ENCODE measurements around the gene GAL.

The GAL gene

DNA sequence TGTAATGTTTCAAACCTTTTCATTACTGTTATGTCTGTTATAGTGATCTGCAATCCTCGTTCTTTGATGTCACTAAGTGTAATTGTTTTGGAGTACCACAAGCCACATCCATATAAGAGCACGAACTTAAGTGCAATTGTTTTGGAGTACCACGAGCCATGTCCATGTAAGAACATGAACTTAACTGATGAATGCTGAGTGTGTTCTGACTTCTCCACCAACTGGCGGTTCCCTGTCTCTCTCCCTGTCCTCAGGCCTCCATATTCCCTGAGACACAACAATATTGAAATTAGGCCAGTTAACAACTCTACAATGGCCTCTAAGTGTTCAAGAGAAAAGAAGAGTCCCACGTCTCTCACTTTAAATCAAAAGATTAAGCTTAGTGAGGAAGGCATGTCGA lies 43.4 kb downstream of the GAL start:
- DNase-seq (ENCODE audit: low read depth in 1 of 2, low spot score in 1 of 2): no peak
- Histone ChIP-seq H3K27me3 (ENCODE audit: insufficient read depth, poor library complexity, severe bottlenecking) (no peaks in the 10 kb centered on the region), H3K27ac (replicated peaks) (no peak overlapping the region), H3K4me3 (replicated peaks; ENCODE audit: insufficient read depth, low read length) (no peak overlapping the region)
- TF ChIP-seq GABPA (IDR thresholded peaks at IDR 0.05; ENCODE audit: low read depth) (no peak), POLR2AphosphoS5 (IDR thresholded peaks at IDR 0.05; ENCODE audit: low read depth) (no peak), SPI1 (IDR thresholded peaks at IDR 0.05; ENCODE audit: borderline replicate concordance, low read depth) (no peak)
- TF ChIP-seq, protein P1, sequence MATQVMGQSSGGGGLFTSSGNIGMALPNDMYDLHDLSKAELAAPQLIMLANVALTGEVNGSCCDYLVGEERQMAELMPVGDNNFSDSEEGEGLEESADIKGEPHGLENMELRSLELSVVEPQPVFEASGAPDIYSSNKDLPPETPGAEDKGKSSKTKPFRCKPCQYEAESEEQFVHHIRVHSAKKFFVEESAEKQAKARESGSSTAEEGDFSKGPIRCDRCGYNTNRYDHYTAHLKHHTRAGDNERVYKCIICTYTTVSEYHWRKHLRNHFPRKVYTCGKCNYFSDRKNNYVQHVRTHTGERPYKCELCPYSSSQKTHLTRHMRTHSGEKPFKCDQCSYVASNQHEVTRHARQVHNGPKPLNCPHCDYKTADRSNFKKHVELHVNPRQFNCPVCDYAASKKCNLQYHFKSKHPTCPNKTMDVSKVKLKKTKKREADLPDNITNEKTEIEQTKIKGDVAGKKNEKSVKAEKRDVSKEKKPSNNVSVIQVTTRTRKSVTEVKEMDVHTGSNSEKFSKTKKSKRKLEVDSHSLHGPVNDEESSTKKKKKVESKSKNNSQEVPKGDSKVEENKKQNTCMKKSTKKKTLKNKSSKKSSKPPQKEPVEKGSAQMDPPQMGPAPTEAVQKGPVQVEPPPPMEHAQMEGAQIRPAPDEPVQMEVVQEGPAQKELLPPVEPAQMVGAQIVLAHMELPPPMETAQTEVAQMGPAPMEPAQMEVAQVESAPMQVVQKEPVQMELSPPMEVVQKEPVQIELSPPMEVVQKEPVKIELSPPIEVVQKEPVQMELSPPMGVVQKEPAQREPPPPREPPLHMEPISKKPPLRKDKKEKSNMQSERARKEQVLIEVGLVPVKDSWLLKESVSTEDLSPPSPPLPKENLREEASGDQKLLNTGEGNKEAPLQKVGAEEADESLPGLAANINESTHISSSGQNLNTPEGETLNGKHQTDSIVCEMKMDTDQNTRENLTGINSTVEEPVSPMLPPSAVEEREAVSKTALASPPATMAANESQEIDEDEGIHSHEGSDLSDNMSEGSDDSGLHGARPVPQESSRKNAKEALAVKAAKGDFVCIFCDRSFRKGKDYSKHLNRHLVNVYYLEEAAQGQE (IDR thresholded peaks at IDR 0.05; ENCODE audit: insufficient replicate concordance, low read depth): no peak
- TF ChIP-seq, protein P2, sequence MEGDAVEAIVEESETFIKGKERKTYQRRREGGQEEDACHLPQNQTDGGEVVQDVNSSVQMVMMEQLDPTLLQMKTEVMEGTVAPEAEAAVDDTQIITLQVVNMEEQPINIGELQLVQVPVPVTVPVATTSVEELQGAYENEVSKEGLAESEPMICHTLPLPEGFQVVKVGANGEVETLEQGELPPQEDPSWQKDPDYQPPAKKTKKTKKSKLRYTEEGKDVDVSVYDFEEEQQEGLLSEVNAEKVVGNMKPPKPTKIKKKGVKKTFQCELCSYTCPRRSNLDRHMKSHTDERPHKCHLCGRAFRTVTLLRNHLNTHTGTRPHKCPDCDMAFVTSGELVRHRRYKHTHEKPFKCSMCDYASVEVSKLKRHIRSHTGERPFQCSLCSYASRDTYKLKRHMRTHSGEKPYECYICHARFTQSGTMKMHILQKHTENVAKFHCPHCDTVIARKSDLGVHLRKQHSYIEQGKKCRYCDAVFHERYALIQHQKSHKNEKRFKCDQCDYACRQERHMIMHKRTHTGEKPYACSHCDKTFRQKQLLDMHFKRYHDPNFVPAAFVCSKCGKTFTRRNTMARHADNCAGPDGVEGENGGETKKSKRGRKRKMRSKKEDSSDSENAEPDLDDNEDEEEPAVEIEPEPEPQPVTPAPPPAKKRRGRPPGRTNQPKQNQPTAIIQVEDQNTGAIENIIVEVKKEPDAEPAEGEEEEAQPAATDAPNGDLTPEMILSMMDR (IDR thresholded peaks at IDR 0.05; ENCODE audit: insufficient read depth, low read length): no peak

GRCh38 chr11:68734111-68734510 lies 49.8 kb downstream of the GAL start:
- no peak for TF ChIP-seq SPI1 (IDR thresholded peaks at IDR 0.05; ENCODE audit: borderline replicate concordance, low read depth)
- TF ChIP-seq, protein P2 (IDR thresholded peaks at IDR 0.05; ENCODE audit: insufficient read depth, low read length): no peak
- Histone ChIP-seq H3K27ac (replicated peaks) (no peak overlapping the region; the same call in 1 of the 2 replicates), H3K4me3 (replicated peaks; ENCODE audit: insufficient read depth, low read length) (no peak overlapping the region), H3K27me3 (ENCODE audit: insufficient read depth, poor library complexity, severe bottlenecking) (no peaks in the 10 kb centered on the region)
- peak in 1 of 2 experiments; percentile 32 for DNase-seq (ENCODE audit: low read depth in 1 of 2, low spot score in 1 of 2)

GRCh38 chr11:68735125-68735524 lies 50.8 kb downstream of the GAL start:
- Histone ChIP-seq H3K27ac (replicated peaks) (peak overlapping the region; percentile 63), H3K4me3 (replicated peaks; ENCODE audit: insufficient read depth, low read length) (no peak overlapping the region), H3K27me3 (ENCODE audit: insufficient read depth, poor library complexity, severe bottlenecking) (no peaks in the 10 kb centered on the region)
- peak; percentile 34 to 35 for DNase-seq (ENCODE audit: low read depth in 1 of 2, low spot score in 1 of 2)
- TF ChIP-seq, protein P2 (IDR thresholded peaks at IDR 0.05; ENCODE audit: insufficient read depth, low read length): no peak
- TF ChIP-seq SPI1 (IDR thresholded peaks at IDR 0.05; ENCODE audit: borderline replicate concordance, low read depth): peak; percentile 63; the same call in 1 of the 2 replicates

GRCh38 chr11:68735646-68736045 lies 51.3 kb downstream of the GAL start:
- no peaks in the 10 kb centered on the region for H3K27me3 ChIP-seq (ENCODE audit: insufficient read depth, poor library complexity, severe bottlenecking)
- TF ChIP-seq, protein P1 (IDR thresholded peaks at IDR 0.05; ENCODE audit: insufficient replicate concordance, low read depth): no peak
- H3K4me3 ChIP-seq (replicated peaks; ENCODE audit: insufficient read depth, low read length): no peak overlapping the region
- peak overlapping the region; percentile 63 for H3K27ac ChIP-seq (replicated peaks)
- peak; percentile 42 to 73 for DNase-seq (ENCODE audit: low read depth in 1 of 2, low spot score in 1 of 2)

Measured in HL-60 (cell line).